HG03520 (cell line): ENCODE data around the gene HMCN1.
"Not testable (repeated sequence)": the region's sequence is repeated elsewhere in the genome, so short reads cannot be mapped to it uniquely, and the experiment has no call there.

Source experiments
- ATAC-seq: cut with Tn5 transposase; IDR thresholded peaks from one replicate; pipeline ENCODE4 v1.9.1; 2021; ENCODE audit warnings: mild to moderate bottlenecking, moderate library complexity; ENCODE audit not compliant: unreplicated experiment

HMCN1 gene

DNA sequence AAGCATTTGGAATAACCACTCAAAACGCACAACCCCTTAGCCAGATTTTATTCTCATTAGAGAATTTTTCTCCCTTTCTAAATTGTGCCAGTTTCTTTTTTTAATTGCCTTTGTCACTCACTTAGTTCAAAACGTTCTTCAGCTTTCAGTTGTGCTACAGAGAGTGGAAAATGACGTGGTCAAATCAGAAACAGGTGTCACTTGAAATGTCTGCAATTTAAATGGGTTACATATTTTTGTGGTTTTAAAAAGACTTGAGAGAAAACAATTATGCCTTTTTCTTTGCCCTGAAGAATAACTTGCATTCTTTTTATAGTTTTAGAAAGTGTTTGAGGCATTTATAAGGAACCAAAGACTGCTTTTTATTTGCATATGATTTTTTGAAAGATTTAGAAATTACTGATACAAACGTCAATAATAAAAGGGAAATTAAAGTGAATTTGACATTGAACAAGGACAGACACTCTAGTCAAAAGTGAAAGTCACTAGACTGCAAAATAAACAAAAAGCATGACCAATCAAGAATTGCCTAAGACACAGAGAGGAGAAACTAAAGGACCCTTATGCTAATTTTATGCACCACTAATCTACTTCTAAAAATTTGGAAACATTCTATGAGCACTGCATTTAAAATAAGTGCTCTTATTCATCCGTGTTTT is 449.9 kb downstream of the HMCN1 start:
- ATAC-seq = peak; percentile 63

GRCh38 chr1:186186251-186186650 is 452.1 kb downstream of the HMCN1 start:
- not testable (repeated sequence) for ATAC-seq

GRCh38 chr1:186187601-186188000 is 453.4 kb downstream of the HMCN1 start:
- peak; percentile 45 for ATAC-seq

GRCh38 chr1:186188004-186188539 is 453.9 kb downstream of the HMCN1 start:
- no peak for ATAC-seq

- no peak for ATAC-seq
Measured at GRCh38 chr1:186188736-186189135, 454.5 kb downstream of the HMCN1 start.

GRCh38 chr1:186189156-186189555 is 455.0 kb downstream of the HMCN1 start:
- ATAC-seq = no peak

DNA sequence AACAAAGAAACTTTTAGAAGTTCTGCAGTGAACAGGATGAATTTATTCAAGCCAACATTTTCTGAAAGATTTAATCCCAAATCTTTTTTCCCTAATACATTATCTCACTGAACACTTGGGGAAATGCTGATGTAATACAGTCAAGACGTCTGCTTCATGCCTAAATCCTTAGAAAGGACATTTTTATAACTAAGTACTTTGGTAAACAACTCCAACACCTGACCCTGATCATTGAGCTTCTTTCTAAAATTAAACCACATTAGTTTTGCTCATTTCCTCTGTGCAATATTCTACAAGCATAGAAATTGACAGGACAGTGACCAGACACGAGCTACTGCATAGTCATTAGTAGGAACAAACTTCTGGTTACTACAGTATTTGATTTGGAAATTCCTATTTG is 457.3 kb downstream of the HMCN1 start:
- no peak for ATAC-seq

GRCh38 chr1:186193224-186193623 is 459.0 kb downstream of the HMCN1 start:
- ATAC-seq = no peak

- ATAC-seq = peak; percentile 98
Measured at GRCh38 chr1:186194107-186194756, 460.0 kb downstream of the HMCN1 start.

DNA sequence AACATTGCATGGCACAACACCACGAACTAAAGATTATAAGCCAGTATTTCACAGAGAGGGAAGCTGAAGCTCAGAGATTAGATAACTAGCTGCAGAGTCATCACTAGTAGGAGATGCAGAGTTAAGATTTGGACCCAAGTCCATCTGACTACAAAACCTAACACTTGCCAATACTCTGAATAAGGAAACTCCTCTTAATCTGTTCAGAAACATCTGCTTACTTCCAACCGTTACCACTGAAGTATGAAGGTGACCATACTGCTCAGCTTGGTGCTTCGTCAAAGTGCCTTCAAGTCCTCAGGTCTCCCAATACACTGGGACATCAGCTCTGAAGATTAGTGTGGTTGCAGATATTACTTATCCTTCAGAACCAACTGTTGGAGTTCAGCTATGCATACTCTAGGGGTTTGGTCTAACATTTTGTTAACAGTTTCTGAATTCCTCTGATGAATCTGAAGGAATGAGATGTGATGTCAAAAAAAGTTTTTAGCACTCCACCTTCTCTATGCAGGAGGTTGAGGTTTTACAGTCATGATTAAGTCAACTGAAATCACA is 461.3 kb downstream of the HMCN1 start:
- ATAC-seq = no peak

DNA sequence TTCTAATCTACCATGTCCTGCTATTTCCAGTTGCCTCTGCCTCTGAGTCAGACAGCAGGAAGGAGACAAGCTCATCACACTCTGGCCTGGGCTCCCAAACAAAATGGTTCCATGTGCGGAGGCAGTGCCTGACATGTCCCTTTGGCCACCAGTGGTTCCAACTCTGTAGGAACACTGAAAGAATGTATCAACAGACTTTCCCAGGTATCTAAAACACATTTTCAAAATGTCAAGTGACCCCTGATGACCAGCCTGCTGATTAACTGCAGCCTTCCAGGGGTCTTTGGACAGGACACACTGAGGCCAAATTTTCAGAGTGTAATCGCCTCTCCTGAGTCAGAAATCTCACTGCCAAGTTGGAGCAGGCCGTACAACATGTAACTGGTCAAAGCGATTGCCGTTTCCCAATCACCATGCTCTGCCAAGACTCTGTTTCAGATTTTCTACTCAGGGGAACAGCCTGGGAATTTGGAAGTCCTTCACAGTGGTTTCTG is 468.1 kb downstream of the HMCN1 start:
- ATAC-seq = no peak

DNA sequence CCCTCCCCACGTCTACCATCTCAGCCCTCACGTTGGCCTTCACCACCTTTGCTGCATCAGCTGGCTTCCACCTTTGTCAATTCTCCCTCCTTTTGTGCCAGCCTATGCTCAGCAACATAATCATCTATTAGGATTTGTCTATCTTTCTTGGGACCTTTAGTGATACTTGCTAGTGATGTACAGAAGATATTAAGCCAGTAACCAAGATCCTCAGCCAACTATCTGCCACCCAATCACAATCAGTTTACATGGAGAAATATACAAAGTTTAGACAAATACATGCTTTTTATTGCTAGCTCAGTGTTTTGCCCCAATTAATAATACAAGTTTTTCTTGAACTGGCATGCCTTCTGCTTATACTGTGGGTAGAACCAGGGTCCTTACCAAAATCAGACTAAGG is 468.6 kb downstream of the HMCN1 start:
- no peak for ATAC-seq

DNA sequence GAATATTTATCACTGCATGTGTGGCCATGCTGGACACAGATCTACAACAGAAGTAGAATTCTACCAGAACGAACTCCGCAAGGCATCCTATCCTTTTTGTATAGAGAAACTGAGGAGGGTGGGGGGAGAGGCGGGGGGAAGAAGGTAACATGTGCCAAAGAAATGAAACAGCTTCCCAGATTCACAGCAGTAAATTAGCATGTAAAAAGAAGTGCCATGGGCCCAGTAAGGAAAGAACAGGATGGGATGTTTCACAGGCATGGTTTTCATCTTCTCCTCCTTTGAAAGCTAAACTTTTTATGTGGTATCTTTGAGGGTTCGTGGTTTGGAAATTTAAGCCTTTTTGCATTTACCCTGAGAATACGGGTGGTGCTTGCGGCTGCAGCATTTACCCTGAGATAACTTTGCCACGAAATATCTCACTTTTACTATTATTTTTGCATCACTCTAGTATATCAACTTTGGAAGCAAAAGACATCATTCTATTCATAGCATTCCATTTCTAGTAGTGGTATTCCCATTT is 471.9 kb downstream of the HMCN1 start:
- ATAC-seq = no peak

DNA sequence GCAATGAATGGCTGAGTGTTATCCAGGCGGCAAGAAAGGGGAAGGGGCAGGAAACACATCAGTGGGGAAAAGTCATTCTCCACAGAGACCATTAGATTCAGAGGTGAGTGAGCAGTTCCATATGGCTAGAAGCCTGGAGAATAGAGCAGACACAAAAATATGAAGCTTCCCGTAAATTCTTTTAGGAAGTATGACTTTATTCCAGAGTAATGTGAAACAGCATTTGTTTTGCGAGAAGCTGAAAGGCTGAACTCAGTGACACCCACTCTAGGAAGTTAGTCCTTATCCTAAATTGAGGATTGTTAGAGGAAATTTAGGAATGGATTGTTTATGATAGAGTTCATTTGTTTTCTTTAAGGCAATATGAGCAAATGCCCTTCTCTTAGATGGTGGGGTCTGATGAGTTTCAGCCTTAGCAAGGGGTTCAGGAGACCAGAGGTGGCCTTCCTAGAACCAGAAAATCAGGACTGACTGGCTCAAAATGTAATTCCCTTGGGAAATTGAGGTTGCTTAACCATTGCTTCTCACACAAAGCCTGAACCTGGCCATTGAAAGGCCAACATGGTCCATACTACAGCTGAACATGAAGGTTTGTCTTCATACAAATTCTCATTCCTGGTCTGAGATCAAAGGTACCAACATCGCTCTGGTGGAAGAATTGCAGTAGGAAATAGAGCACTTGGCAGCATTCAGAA is 473.3 kb downstream of the HMCN1 start:
- ATAC-seq = no peak

DNA sequence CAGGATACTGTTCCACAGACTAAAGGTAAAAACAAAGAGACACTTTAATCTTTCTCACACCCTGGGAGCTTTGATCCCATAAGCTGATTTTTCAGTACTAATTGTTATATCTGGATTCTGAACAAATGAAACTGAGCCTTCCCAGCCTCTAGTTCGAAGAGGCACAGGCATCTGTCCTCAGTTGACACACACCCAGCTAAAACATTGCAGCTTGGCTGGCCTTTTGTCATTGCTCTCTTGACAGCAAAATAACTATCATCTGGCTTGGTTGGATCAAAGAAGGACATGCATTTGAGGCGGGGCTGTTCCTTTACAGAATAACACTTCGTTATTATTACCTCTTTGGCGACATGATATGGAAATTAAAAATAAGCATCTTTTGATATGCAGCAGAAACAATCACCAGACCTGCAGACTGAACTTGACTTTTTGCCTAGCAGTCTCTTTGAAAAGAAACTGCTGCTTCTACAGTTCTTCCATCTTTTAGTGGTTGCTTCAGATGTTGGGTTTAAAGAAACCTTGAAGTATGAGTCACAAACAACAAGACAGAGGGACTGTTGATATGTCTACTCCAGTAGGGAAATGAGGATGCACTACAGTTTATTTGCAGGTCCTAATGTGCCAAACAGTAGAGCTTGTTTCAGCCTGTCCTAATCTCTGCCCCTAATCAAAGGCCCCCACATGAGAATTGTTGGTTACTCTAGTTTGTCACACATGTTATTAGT is 474.4 kb downstream of the HMCN1 start:
- no peak for ATAC-seq

- no peak for ATAC-seq
Measured at GRCh38 chr1:186210258-186210657, 476.1 kb downstream of the HMCN1 start.

GRCh38 chr1:186211583-186211982 is 477.4 kb downstream of the HMCN1 start:
- not testable (repeated sequence) for ATAC-seq

DNA sequence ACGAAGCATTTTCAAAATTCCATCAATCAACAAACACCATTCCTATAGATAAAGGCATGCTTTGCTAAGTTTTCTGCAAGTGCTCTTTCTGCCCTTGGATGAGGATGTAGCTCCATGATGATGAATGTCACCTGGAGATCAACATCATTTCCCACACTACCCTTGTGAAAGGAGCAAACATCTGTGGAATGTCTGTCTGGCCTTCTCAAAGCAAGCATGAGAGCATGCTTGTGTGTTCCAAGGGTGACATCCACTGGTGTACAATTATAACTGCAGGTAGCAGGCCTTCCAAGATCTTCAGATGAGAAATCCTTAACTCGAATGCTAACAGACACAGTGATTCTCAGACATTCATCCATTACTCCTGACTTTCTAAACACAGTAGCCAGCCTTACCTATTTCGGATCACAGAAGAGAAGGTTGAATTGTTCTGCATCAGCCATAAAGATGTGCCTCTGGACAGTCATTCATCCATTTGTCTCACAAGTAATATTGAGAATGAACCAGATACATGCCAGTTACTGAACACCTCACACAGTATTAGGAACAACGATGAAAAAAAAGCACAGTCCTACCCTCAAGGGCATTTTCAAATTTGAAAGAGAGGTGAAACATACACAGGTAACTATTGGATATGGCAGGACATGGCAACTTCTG is 478.5 kb downstream of the HMCN1 start:
- peak; percentile 88 for ATAC-seq

DNA sequence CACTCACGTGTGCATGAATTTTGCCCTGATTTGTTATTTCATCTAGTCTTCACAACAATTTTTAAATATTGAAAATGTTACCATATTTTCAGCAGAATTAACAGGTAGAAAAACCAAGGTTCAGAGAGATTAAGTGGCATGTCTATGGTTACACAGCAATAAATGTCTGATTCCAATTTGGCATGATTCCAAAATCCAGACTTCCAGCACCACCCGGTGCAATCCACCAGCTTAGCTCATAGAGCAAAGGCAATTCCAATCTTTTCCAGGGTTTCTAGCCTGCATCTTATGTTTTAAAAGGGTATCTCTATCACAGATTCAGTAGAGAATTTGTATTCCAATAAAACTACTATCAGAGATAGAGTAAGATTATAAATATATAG is 479.0 kb downstream of the HMCN1 start:
- ATAC-seq = no peak

DNA sequence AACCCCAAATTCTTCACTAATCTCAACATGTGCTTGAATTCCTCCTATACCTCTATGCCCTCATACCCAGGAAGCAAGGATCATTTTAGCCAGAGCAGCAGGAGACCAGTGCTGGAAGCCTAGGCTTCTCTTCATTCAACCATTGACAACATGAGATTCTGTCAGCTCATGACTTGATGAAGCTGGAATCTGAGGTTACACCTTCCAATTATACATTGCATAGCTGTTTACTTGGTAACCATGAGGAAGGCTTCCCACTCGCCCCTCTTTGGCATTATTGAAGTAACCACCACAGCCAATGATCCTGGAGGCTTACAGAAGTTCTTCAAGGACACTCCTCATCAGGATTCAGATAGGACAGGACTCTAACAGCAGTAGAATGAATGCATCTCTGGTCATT is 480.6 kb downstream of the HMCN1 start:
- ATAC-seq = no peak
